Left ventricle myocardium inferior (tissue), 1 donor: ENCODE results near the gene DAB1. TPM values are rescaled to one million over a fixed set of nuclear protein-coding genes. Genes with fewer than 3 reads are reported as not detected.

Experiments used
- DNase-seq: peaks from one replicate; pipeline ENCODE4 v3.0.0-alpha.2; 2020
- H3K27ac ChIP-seq: fragments of 200-600 bp; replicated peaks from 2 replicates; pipeline ENCODE4 v1.8.0; 2021
- H3K27me3 ChIP-seq: fragments of 200-600 bp; 2 replicates; pipeline ENCODE4 v1.8.0; 2021; ENCODE audit warnings: low read depth
- H3K36me3 ChIP-seq: fragments of 200-600 bp; 2 replicates; pipeline ENCODE4 v1.8.0; 2021
- H3K4me1 ChIP-seq: fragments of 200-600 bp; 2 replicates; pipeline ENCODE4 v1.8.0; 2021
- H3K4me3 ChIP-seq: fragments of 200-600 bp; 2 replicates; pipeline ENCODE4 v1.8.0; 2021; ENCODE audit warnings: mild to moderate bottlenecking, moderate library complexity
- H3K9me3 ChIP-seq: fragments of 200-600 bp; replicated peaks from 2 replicates; pipeline ENCODE4 v1.8.0; 2021
- intact Hi-C: fragments of 100-400 bp; cut with micrococcal nuclease; formaldehyde crosslinking; loops from one replicate; pipeline ENCODE4 v1.11.0; 2022
- total RNA-seq: library from RNA; stranded (reverse); fragmentation: NEBNext Ultra II Directional; extraction: Animal tissue kit (Norgen Biotek cat#: 25700); gene quantifications from one replicate; pipeline ENCODE4 v1.2.1, GENCODE V29; 2021
- TF ChIP-seq, protein P1 (sequence below): fragments of 200-600 bp; IDR thresholded peaks from 2 replicates; pipeline ENCODE4 v1.8.0; 2021; ENCODE audit warnings: antibody characterized with exemption, mild to moderate bottlenecking, borderline replicate concordance
- donor health status: DM: no; HTN: yes; CAD: no; lungs with severe emphysema.

DAB1 gene
- total RNA-seq, 1 donor from 2014 or later, result 0.77 TPM

DNA sequence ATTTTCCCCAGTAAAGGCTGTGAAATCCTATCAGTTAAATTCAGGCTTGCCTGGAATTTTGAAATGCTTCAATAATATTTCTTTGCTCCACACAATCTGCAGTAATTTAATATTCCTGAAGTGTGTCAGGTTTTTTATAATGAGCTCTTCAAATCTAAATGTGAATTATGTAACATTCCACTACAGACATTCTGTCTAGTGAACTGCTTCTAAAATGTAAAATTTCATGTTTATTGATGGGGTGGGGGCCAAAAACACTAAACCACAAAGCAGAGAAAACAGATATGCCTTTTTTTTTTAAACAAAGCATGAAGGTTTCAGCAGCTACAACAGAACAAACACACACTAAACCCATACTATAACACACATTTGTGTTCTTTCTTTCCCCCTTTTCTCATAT lies 129.7 kb downstream of the DAB1 start:
- intact Hi-C loops, result no loop called here
- H3K9me3 ChIP-seq, result no peaks in the 10 kb centered on the region

DNA sequence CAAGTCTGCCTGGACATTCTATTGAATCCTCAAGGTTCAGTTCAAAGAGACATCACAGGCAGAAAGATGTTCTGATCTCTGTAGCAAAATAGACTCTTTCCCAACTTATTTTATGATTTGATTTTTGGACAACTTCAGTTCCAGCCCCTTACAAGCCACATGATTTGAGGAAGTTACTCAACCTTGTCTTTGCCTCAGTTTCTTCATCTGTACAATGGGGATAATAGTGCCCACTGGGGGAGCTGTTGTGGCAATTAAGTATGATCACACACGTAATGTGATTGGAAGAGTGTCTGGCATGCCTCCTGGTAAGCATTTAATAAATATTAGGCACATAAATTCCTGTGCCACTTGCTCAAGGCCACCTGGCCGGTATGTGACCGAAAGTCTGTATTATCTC lies 130.6 kb downstream of the DAB1 start:
- H3K9me3 ChIP-seq, result no peaks in the 10 kb centered on the region
- DNase-seq, result no peak
- intact Hi-C loops, result no loop called here
- TF ChIP-seq, protein P1, sequence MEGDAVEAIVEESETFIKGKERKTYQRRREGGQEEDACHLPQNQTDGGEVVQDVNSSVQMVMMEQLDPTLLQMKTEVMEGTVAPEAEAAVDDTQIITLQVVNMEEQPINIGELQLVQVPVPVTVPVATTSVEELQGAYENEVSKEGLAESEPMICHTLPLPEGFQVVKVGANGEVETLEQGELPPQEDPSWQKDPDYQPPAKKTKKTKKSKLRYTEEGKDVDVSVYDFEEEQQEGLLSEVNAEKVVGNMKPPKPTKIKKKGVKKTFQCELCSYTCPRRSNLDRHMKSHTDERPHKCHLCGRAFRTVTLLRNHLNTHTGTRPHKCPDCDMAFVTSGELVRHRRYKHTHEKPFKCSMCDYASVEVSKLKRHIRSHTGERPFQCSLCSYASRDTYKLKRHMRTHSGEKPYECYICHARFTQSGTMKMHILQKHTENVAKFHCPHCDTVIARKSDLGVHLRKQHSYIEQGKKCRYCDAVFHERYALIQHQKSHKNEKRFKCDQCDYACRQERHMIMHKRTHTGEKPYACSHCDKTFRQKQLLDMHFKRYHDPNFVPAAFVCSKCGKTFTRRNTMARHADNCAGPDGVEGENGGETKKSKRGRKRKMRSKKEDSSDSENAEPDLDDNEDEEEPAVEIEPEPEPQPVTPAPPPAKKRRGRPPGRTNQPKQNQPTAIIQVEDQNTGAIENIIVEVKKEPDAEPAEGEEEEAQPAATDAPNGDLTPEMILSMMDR, result no peak
- H3K27ac ChIP-seq, result no peak overlapping the region
- H3K4me1 ChIP-seq, result no peaks in the 10 kb centered on the region
- no peaks in the 10 kb centered on the region for H3K36me3 ChIP-seq
- no peak overlapping the region for H3K4me3 ChIP-seq
- peaks cover 5% of the 10 kb centered on the region for H3K27me3 ChIP-seq

More for the DNA sequence above, 129.7 kb downstream of the DAB1 start:
- TF ChIP-seq, protein P1, result no peak
- Histone ChIP-seq H3K4me1 (no peaks in the 10 kb centered on the region), H3K36me3 (no peaks in the 10 kb centered on the region), H3K4me3 (no peak overlapping the region), H3K27me3 (no peaks in the 10 kb centered on the region), H3K27ac (no peak overlapping the region)
- no peak for DNase-seq

DNA sequence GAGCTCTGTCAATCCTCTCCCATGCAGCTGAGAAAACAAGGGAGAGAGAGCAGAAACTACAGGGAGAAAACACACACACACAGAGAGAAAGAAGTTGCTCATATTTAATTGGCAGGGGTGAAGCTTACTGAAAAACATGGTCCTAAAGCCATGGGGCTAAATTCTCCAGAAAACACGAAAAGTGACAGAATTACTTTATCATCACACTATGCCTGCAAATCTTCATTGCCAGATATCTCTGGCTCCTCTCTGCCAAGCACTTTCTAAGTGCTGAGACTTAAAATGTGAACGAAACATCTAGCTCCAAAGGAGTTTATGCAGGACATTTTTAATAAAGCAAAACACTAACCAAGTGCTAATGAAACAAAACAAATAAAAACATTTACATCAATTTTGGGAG lies 134.1 kb downstream of the DAB1 start:
- intact Hi-C loops, result no loop called here
- TF ChIP-seq, protein P1, result no peak
- no peaks in the 10 kb centered on the region for H3K4me1 ChIP-seq

DNA sequence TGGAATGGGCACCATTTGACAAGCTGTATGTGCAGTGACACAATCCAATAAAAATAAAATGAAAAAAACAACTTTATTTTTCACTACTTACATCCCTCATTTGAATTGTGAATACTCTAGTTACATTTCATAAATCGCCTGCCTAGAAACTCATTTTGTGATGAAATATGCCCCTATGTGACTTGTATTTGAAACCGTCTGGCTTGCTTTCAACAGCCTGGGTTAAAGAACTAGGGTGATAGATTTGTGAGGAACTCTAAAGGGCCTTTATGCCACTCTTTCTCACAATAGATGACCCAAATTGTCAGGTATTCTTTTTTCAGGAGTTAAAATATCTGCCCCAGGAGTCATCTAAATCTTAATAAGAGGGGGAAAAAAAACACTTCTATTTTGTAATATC lies 137.9 kb downstream of the DAB1 start:
- TF ChIP-seq, protein P1, result no peak
- Histone ChIP-seq H3K27ac (no peak overlapping the region), H3K4me3 (no peak overlapping the region), H3K27me3 (peaks cover 21% of the 10 kb centered on the region), H3K4me1 (no peaks in the 10 kb centered on the region), H3K36me3 (no peaks in the 10 kb centered on the region), H3K9me3 (no peaks in the 10 kb centered on the region)
- intact Hi-C loops, result no loop called here
- DNase-seq, result no peak

More for the DNA sequence above, 134.1 kb downstream of the DAB1 start:
- Histone ChIP-seq H3K27ac (no peak overlapping the region), H3K36me3 (no peaks in the 10 kb centered on the region), H3K9me3 (no peaks in the 10 kb centered on the region), H3K27me3 (peaks cover 21% of the 10 kb centered on the region), H3K4me3 (no peak overlapping the region)
- DNase-seq, result no peak

DNA sequence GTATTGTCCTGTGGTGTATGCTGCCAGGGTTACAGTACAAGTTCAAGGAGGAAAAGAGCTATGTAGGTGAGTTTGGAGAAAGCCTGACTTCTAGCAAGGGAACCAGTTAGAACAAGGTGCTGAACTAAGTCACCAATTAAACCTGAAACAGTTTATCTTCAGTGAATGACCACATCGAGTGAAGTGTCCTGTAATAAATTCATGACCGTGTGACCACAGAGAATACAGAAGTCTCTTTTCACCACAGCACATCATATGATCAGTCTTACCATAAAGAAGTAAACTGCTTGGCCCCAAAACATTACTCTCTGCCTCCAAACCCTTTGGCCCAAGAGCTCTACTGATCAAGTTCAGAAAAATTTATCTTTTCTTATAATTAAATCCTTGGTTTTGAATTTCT lies 141.4 kb downstream of the DAB1 start:
- Histone ChIP-seq H3K27me3 (peaks cover 8% of the 10 kb centered on the region), H3K27ac (no peak overlapping the region), H3K9me3 (no peaks in the 10 kb centered on the region), H3K4me1 (no peaks in the 10 kb centered on the region), H3K4me3 (no peak overlapping the region), H3K36me3 (no peaks in the 10 kb centered on the region)
- DNase-seq, result no peak
- TF ChIP-seq, protein P1, result no peak
- intact Hi-C loops, result no loop called here

DNA sequence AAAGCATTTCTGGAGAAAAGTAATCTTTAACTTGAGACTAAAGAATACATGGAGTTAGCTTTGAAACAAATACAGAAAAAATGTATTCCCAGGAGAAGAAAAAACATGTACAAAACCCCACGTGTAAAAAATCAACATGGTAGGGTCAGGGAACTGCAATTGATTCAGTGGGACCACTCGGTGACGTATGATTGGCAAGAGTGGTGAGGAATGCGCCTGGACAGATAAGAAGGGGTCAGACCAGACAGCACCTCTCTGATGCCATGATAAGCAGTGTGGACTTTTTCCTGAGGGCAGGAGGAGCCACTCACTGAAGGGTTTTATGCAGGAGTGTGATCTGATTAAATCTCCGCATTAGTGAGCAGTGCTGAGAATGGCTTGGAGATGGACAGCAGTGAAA lies 142.5 kb downstream of the DAB1 start:
- no peaks in the 10 kb centered on the region for H3K36me3 ChIP-seq
- H3K27ac ChIP-seq, result no peak overlapping the region
- no peak overlapping the region for H3K4me3 ChIP-seq
- no peaks in the 10 kb centered on the region for H3K9me3 ChIP-seq
- TF ChIP-seq, protein P1, result no peak
- no peaks in the 10 kb centered on the region for H3K4me1 ChIP-seq
- no peaks in the 10 kb centered on the region for H3K27me3 ChIP-seq
- intact Hi-C loops, result no loop called here
- DNase-seq, result no peak
